ENCODE data around the gene CAPN13. TPM values are rescaled to one million over a fixed set of nuclear protein-coding genes. Genes with fewer than 3 reads are reported as not detected.

Gene CAPN13
- polyA plus RNA-seq, 1 of the 3 experiments (the other 2 are of a cell fraction): not detected

DNA sequence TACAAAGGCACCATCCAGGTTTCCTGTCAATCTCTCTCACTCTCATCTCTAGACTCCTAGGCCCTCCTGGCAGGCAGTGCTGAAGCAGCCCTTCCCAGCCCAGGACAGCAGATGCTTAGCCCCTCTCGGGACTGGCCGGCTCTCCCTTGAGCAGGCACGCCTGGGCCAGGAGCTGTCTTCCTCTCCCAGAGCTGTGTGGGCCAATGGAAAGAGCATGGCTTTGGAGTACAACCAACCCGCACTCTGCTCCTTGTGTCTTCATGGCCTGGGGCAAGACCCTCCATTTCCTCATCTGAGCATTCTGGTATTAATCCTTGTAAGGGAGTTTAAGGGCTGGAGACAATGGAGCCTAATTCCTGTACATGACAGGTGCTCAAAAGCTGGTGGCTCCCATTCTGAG lies 97.2 kb downstream of the CAPN13 start (continued):
- TF ChIP-seq, protein P1, sequence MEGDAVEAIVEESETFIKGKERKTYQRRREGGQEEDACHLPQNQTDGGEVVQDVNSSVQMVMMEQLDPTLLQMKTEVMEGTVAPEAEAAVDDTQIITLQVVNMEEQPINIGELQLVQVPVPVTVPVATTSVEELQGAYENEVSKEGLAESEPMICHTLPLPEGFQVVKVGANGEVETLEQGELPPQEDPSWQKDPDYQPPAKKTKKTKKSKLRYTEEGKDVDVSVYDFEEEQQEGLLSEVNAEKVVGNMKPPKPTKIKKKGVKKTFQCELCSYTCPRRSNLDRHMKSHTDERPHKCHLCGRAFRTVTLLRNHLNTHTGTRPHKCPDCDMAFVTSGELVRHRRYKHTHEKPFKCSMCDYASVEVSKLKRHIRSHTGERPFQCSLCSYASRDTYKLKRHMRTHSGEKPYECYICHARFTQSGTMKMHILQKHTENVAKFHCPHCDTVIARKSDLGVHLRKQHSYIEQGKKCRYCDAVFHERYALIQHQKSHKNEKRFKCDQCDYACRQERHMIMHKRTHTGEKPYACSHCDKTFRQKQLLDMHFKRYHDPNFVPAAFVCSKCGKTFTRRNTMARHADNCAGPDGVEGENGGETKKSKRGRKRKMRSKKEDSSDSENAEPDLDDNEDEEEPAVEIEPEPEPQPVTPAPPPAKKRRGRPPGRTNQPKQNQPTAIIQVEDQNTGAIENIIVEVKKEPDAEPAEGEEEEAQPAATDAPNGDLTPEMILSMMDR (IDR thresholded peaks at IDR 0.05): no peak

DNA sequence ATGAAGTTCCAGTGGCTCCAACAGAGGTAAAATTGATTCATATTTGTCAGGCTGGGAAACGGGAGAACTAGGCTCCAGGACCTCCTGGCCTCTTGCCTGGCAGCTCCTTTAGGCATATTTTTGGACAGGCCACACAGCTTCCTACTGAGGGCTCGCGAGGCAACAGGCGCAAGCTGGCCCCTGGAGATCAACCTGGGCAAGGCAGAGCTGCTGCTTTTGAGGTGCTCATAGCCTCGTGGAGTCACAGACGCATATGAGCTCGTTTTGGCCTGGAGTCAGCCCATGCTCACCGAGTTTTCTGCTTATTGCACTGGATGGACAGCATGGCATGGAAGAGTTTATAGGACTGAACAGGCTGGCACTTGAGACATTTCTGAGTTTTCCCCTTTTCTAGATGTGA lies 97.7 kb downstream of the CAPN13 start:
- H3K9ac ChIP-seq: no peak overlapping the region
- CTCF ChIA-PET: interaction anchor here (0.9 to 16.8 kb wide), 20 partner anchors 13 to 623 kb away, joined by 3 to 573 read pairs (median 54); partner anchors contain the start of genes GALNT14 and LBH
- no peaks in the 10 kb centered on the region for H3K27me3 ChIP-seq (ENCODE audit: insufficient read depth)
- H3K79me2 ChIP-seq (ENCODE audit: insufficient read depth): no peaks in the 10 kb centered on the region
- no peaks in the 10 kb centered on the region for H3K9me3 ChIP-seq
- POLR2A ChIA-PET: no interaction called here
- WGBS (ENCODE audit: low lambda C conversion rate): 72% methylated on average over 8 of the region's 8 CpGs
- H3K27ac ChIP-seq (ENCODE audit: low read depth in 2 of 2, low read length in 1 of 2): no peak overlapping the region
- no peak for DNase-seq
- TF ChIP-seq, protein P2, sequence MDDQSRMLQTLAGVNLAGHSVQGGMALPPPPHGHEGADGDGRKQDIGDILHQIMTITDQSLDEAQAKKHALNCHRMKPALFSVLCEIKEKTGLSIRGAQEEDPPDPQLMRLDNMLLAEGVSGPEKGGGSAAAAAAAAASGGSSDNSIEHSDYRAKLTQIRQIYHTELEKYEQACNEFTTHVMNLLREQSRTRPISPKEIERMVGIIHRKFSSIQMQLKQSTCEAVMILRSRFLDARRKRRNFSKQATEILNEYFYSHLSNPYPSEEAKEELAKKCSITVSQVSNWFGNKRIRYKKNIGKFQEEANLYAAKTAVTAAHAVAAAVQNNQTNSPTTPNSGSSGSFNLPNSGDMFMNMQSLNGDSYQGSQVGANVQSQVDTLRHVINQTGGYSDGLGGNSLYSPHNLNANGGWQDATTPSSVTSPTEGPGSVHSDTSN (IDR thresholded peaks at IDR 0.05): no peak
- TF ChIP-seq RFX5 (IDR thresholded peaks at IDR 0.05; ENCODE audit: low read length) (no peak), YY1 (IDR thresholded peaks at IDR 0.05; ENCODE audit: low read depth) (no peak), TEAD4 (IDR thresholded peaks at IDR 0.05; ENCODE audit: borderline replicate concordance, insufficient read depth) (no peak), GATA2 (CRISPR knock-in tag; IDR thresholded peaks at IDR 0.05) (no peak), MAX (IDR thresholded peaks at IDR 0.05; ENCODE audit: low read depth) (no peak), JUND (IDR thresholded peaks at IDR 0.05) (no peak), RXRA (IDR thresholded peaks at IDR 0.05; ENCODE audit: borderline replicate concordance, low read depth) (no peak), CHD2 (IDR thresholded peaks at IDR 0.05; ENCODE audit: low read length, partially characterized antibody) (no peak), REST (IDR thresholded peaks at IDR 0.05; ENCODE audit: low read depth, low read length) (no peak), USF1 (IDR thresholded peaks at IDR 0.05; ENCODE audit: borderline replicate concordance, low read depth) (no peak), FOXJ3 (CRISPR knock-in tag; IDR thresholded peaks at IDR 0.05) (no peak)
- TF ChIP-seq, protein P3, sequence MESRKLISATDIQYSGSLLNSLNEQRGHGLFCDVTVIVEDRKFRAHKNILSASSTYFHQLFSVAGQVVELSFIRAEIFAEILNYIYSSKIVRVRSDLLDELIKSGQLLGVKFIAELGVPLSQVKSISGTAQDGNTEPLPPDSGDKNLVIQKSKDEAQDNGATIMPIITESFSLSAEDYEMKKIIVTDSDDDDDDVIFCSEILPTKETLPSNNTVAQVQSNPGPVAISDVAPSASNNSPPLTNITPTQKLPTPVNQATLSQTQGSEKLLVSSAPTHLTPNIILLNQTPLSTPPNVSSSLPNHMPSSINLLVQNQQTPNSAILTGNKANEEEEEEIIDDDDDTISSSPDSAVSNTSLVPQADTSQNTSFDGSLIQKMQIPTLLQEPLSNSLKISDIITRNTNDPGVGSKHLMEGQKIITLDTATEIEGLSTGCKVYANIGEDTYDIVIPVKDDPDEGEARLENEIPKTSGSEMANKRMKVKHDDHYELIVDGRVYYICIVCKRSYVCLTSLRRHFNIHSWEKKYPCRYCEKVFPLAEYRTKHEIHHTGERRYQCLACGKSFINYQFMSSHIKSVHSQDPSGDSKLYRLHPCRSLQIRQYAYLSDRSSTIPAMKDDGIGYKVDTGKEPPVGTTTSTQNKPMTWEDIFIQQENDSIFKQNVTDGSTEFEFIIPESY (IDR thresholded peaks at IDR 0.05; ENCODE audit: borderline replicate concordance, low read depth): no peak
- no peak overlapping the region for H2AFZ ChIP-seq (ENCODE audit: low read depth)
- H3K36me3 ChIP-seq (replicated peaks in 1 of 2; ENCODE audit: control insufficient read depth in 1 of 2, insufficient read depth in 2 of 2, low read length in 1 of 2): no peaks in the 10 kb centered on the region
- no peaks in the 10 kb centered on the region for H3K9me2 ChIP-seq
- H3K4me2 ChIP-seq: no peak overlapping the region
- peaks cover 0 to 4% of the 10 kb centered on the region in 2 experiments; a peak in 1 of 4 replicates for H3K4me1 ChIP-seq (ENCODE audit: control insufficient read depth in 1 of 2, insufficient read depth in 2 of 2, low read depth in 1 of 2, low read length in 1 of 2)
- no peaks in the 10 kb centered on the region for H4K20me1 ChIP-seq (ENCODE audit: insufficient read depth)
- H3F3A ChIP-seq (replicated peaks; ENCODE audit: insufficient read depth): no peaks in the 10 kb centered on the region
- H3K4me3 ChIP-seq (ENCODE audit: low read depth in 2 of 2, low read length in 1 of 2): no peak overlapping the region

All from SK-N-SH (cell line).